ENCODE results near the gene LTB. TPM values are rescaled to one million over a fixed set of nuclear protein-coding genes. Genes with fewer than 3 reads are reported as not detected.

The LTB gene
- polyA plus RNA-seq, 1 of the 3 experiments (the other 2 are of a cell fraction): 0.10 TPM

- TF ChIP-seq NRF1 (IDR thresholded peaks at IDR 0.05; ENCODE audit: low read depth, low read length): peak; percentile 47; the same call in 1 of the 2 replicates
- no peak for TF ChIP-seq IRF3 (IDR thresholded peaks at IDR 0.05; ENCODE audit: low read depth, low read length)
- no peak for TF ChIP-seq CTCF (IDR thresholded peaks at IDR 0.05)
- no peak for TF ChIP-seq FOSL2 (IDR thresholded peaks at IDR 0.05; ENCODE audit: borderline replicate concordance, low read depth)
- no peak; the same call in 1 of the 2 replicates for TF ChIP-seq JUND (IDR thresholded peaks at IDR 0.05)
- peak; percentile 96 for TF ChIP-seq MAX (IDR thresholded peaks at IDR 0.05; ENCODE audit: low read depth)
- TF ChIP-seq RFX5 (IDR thresholded peaks at IDR 0.05; ENCODE audit: low read length): peak; percentile 87
- no peak for TF ChIP-seq FOXM1 (IDR thresholded peaks at IDR 0.05; ENCODE audit: low read depth)
Observed at GRCh38 chr6:31619805-31620585, 37.8 kb upstream of the LTB start (continued).

- Histone ChIP-seq H2AFZ (ENCODE audit: low read depth) (no peak overlapping the region), H3K9ac (no peak overlapping the region), H4K20me1 (ENCODE audit: insufficient read depth) (peaks cover 5% of the 10 kb centered on the region; the same call in 1 of the 2 replicates), H3K4me1 (ENCODE audit: control insufficient read depth in 1 of 2, insufficient read depth in 2 of 2, low read depth in 1 of 2, low read length in 1 of 2) (peaks cover under 1 to 2% of the 10 kb centered on the region in 2 experiments; a peak in 3 of 4 replicates), H3K4me2 (no peak overlapping the region), H3K9me2 (no peaks in the 10 kb centered on the region), H3K27ac (ENCODE audit: low read depth in 2 of 2, low read length in 1 of 2) (no peak overlapping the region), H3K4me3 (ENCODE audit: low read depth in 2 of 2, low read length in 1 of 2) (no peak overlapping the region), H3K36me3 (replicated peaks in 1 of 2; ENCODE audit: control insufficient read depth in 1 of 2, insufficient read depth in 2 of 2, low read length in 1 of 2) (peaks cover 0 to 5% of the 10 kb centered on the region in 2 experiments), H3F3A (replicated peaks; ENCODE audit: insufficient read depth) (peaks cover 16% of the 10 kb centered on the region), H3K79me2 (ENCODE audit: insufficient read depth) (peaks cover 14% of the 10 kb centered on the region), H3K27me3 (ENCODE audit: insufficient read depth) (no peaks in the 10 kb centered on the region), H3K9me3 (no peaks in the 10 kb centered on the region)
- 89% methylated on average over 2 of the region's 2 CpGs for WGBS (ENCODE audit: low lambda C conversion rate)
- CTCF ChIA-PET: interaction anchor here (7.0 kb wide), 1 partner anchor 19 kb away, joined by 35 read pairs; no protein-coding TSS in a partner anchor
- POLR2A ChIA-PET: no interaction called here
- DNase-seq: no peak
- TF ChIP-seq GATA2 (CRISPR knock-in tag; IDR thresholded peaks at IDR 0.05) (no peak), YY1 (IDR thresholded peaks at IDR 0.05; ENCODE audit: low read depth) (no peak), NRF1 (IDR thresholded peaks at IDR 0.05; ENCODE audit: low read depth, low read length) (no peak), GABPA (IDR thresholded peaks at IDR 0.05; ENCODE audit: low read depth) (no peak), SIN3A (IDR thresholded peaks at IDR 0.05; ENCODE audit: borderline replicate concordance, low read depth, low read length) (no peak), CTCF (IDR thresholded peaks at IDR 0.05) (no peak), FOSL2 (IDR thresholded peaks at IDR 0.05; ENCODE audit: borderline replicate concordance, low read depth) (no peak), EZH2phosphoT487 (IDR thresholded peaks at IDR 0.05; ENCODE audit: borderline replicate concordance, low read depth) (no peak), FOXM1 (IDR thresholded peaks at IDR 0.05; ENCODE audit: low read depth) (no peak), TAF1 (IDR thresholded peaks at IDR 0.05; ENCODE audit: borderline replicate concordance, low read depth, low read length) (no peak), SMC3 (IDR thresholded peaks at IDR 0.05; ENCODE audit: low read depth, low read length) (no peak), FOXJ3 (CRISPR knock-in tag; IDR thresholded peaks at IDR 0.05) (no peak), EP300 (IDR thresholded peaks at IDR 0.05; ENCODE audit: borderline replicate concordance in 1 of 2, low read depth in 1 of 2, low read length in 1 of 2) (no peak), RFX5 (IDR thresholded peaks at IDR 0.05; ENCODE audit: low read length) (no peak), MEF2A (IDR thresholded peaks at IDR 0.05; ENCODE audit: borderline replicate concordance, low read depth) (no peak), MAX (IDR thresholded peaks at IDR 0.05; ENCODE audit: low read depth) (no peak), RCOR1 (IDR thresholded peaks at IDR 0.05; ENCODE audit: low read length) (no peak), REST (IDR thresholded peaks at IDR 0.05; ENCODE audit: low read depth, low read length) (no peak)
Observed at GRCh38 chr6:31617010-31617409, 34.8 kb upstream of the LTB start.
